Karpas-422 (cell line): ENCODE measurements around the gene VN1R2. TPM values are rescaled to one million over a fixed set of nuclear protein-coding genes. Genes with fewer than 3 reads are reported as not detected.
"Not testable (repeated sequence)": the region's sequence is repeated elsewhere in the genome, so short reads cannot be mapped to it uniquely, and the experiment has no call there.

Experiments
- DNase-seq: peaks from one replicate; pipeline ENCODE4 v3.0.0-alpha.2; 2015
- H2AFZ ChIP-seq: fragments of 200-600 bp; sonication (generic); 2 replicates; pipeline ENCODE4 v1.6.1; 2014; ENCODE audit warnings: antibody characterized with exemption, low read length, mixed read lengths
- H3K27ac ChIP-seq: fragments of 200-600 bp; sonication (generic); 2 replicates; pipeline ENCODE4 v1.5.1; 2014; ENCODE audit warnings: mild to moderate bottlenecking, low read length, moderate library complexity
- H3K27me3 ChIP-seq: fragments of 200-600 bp; sonication (generic); 2 replicates; pipeline ENCODE4 v1.6.1; 2014; ENCODE audit warnings: low read length, mixed read lengths
- H3K36me3 ChIP-seq: fragments of 200-600 bp; sonication (generic); 2 replicates; pipeline ENCODE4 v1.6.1; 2014; ENCODE audit warnings: low read length, mixed read lengths; ENCODE audit not compliant: insufficient read depth
- H3K4me1 ChIP-seq: fragments of 200-600 bp; sonication (generic); 2 replicates; pipeline ENCODE4 v1.6.1; 2014; ENCODE audit warnings: mild to moderate bottlenecking, low read length, mixed read lengths
- H3K4me2 ChIP-seq: fragments of 200-600 bp; sonication (generic); 2 replicates; pipeline ENCODE4 v1.6.1; 2014; ENCODE audit warnings: low read length, low read depth, mild to moderate bottlenecking; ENCODE audit not compliant: poor library complexity, severe bottlenecking
- H3K4me3 ChIP-seq: fragments of 200-600 bp; sonication (generic); 2 replicates; pipeline ENCODE4 v1.5.1; 2014; ENCODE audit warnings: mild to moderate bottlenecking, antibody characterized with exemption, low read length, mixed read lengths
- H3K79me2 ChIP-seq: fragments of 200-600 bp; sonication (generic); 2 replicates; pipeline ENCODE4 v1.6.1; 2014; ENCODE audit warnings: mild to moderate bottlenecking, low read length, mixed read lengths
- H3K9ac ChIP-seq: fragments of 200-600 bp; sonication (generic); 2 replicates; pipeline ENCODE4 v1.6.0; 2014; ENCODE audit warnings: low read length
- H3K9me2 ChIP-seq: fragments of 200-600 bp; sonication (generic), shearing (Covaris generic); replicated peaks from 2 replicates; pipeline ENCODE4 v1.6.0; 2014; ENCODE audit warnings: mild to moderate bottlenecking, low read length, moderate library complexity; ENCODE audit not compliant: insufficient read depth
- H3K9me3 ChIP-seq: fragments of 300-700, 200-600 bp; sonication (generic); 2 replicates; pipeline ENCODE4 v1.6.1; 2014; ENCODE audit warnings: low read length, mixed read lengths
- H4K20me1 ChIP-seq: fragments of 200-600 bp; sonication (generic); 2 replicates; pipeline ENCODE4 v1.6.1; 2014; ENCODE audit warnings: mild to moderate bottlenecking, antibody characterized with exemption, low read length, low read depth; ENCODE audit not compliant: insufficient read depth
- total RNA-seq: library from RNA; depleted of rRNA; stranded (reverse); fragments of >200 nt; shearing (Covaris generic); gene quantifications from 2 replicates; pipeline ENCODE4 v1.2.3, GENCODE V29; 2014; ENCODE audit warnings: low replicate concordance; rRNA removed

Gene VN1R2, protein sequence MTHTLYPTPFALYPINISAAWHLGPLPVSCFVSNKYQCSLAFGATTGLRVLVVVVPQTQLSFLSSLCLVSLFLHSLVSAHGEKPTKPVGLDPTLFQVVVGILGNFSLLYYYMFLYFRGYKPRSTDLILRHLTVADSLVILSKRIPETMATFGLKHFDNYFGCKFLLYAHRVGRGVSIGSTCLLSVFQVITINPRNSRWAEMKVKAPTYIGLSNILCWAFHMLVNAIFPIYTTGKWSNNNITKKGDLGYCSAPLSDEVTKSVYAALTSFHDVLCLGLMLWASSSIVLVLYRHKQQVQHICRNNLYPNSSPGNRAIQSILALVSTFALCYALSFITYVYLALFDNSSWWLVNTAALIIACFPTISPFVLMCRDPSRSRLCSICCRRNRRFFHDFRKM
- not detected in 2 replicates for total RNA-seq

DNA sequence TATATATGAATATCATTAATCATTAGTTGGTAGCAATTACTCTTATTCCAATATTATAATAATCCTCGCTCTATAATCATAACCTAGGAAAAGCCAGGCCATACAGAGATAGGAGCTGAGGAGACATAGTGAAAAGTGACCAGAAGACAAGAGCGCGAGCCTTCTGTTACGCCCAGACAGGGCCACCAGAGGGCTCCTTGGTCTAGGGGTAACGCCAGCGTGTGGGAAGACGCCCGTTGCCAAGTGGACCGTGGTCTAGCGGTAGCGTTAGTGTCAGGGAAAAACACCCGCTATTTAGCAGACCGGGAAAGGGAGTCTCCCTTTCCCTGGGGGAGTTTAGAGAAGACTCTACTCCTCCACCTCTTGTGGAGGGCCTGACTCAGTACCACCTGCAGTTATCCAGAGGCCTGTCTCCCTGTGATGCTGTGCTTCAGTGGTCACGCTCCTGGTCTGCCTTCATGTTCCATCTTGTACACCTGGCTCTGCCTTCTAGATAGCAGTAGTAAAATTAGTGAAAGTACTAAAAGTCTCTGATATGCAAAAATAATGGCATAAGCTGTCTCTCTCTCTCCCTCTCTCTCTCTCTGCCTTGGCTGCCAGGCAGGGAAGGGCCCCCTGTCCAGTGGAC is at the start of gene VN1R2:
VN1R2 (plus strand) TSS at position 578 of the 628 bp plus-strand sequence. CDS start 84 bp downstream, outside the sequence.
- H3K79me2 ChIP-seq, H3K4me3 ChIP-seq, DNase-seq: not testable (repeated sequence)

DNA sequence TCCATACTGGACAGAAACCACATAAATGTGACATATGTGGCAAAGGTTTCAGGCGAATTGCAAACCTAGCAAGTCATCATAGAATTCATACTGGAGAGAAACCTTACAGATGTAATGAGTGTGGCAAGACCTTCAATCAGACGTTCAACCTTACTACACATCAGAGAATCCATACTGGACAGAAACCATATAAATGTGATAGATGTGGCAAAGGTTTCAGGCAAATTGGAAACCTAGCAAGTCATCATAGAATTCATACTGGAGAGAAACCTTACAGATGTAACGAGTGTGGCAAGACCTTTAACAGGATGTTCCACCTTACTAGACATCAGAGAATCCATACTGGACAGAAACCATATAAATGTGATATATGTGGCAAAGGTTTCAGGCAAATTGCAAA is 46.5 kb upstream of the VN1R2 start:
- H2AFZ ChIP-seq, H3K27me3 ChIP-seq, DNase-seq, H3K4me1 ChIP-seq, H3K4me2 ChIP-seq, H4K20me1 ChIP-seq, H3K27ac ChIP-seq, H3K79me2 ChIP-seq, H3K9me2 ChIP-seq, H3K9ac ChIP-seq, H3K4me3 ChIP-seq: not testable (repeated sequence)
- peaks cover 43% of the 10 kb centered on the region for H3K36me3 ChIP-seq
- H3K9me3 ChIP-seq: peaks cover 59% of the 10 kb centered on the region

More for the DNA sequence above, at the start of gene VN1R2:
- not testable (repeated sequence) for H3K27me3 ChIP-seq, H4K20me1 ChIP-seq, H3K9ac ChIP-seq, H3K9me3 ChIP-seq, H3K4me1 ChIP-seq, H3K4me2 ChIP-seq, H3K9me2 ChIP-seq, H3K36me3 ChIP-seq, H3K27ac ChIP-seq, H2AFZ ChIP-seq

DNA sequence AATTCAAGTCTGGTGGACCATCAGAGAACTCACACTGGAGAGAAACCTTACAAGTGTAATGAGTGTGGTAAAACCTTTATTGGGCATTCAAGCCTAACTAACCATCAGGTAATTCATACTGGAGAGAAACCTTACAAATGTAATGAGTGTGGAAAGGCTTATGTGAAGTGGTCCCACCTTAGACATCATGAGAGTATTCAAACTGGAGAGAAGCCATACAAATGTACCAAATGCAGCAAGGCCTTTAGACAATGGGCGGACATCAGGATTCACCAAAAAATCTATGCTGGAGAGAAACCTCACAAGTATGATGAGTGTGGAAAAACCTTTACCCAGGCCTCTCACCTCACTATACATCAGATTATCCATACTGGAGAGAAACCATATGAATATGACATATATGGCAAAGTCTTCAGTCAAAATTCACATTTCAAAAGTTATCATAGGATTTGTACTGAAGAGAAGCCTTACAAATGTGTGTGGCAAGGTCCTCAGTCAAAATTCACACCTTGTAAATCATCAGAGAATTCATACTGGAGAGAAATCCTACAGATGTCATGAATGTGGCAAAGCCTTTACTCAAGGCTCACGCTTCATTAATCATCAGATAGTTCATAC is 45.3 kb upstream of the VN1R2 start:
- Histone ChIP-seq H3K9me2 (no peaks in the 10 kb centered on the region), H3K36me3 (peaks cover 36% of the 10 kb centered on the region), H3K79me2 (no peaks in the 10 kb centered on the region), H3K9me3 (peaks cover 61% of the 10 kb centered on the region), H3K27me3 (no peaks in the 10 kb centered on the region), H3K4me2 (no peak overlapping the region), H3K4me3 (no peak overlapping the region), H3K27ac (no peak overlapping the region), H3K9ac (no peak overlapping the region), H2AFZ (no peak overlapping the region), H3K4me1 (no peaks in the 10 kb centered on the region), H4K20me1 (no peaks in the 10 kb centered on the region)
- DNase-seq: no peak

DNA sequence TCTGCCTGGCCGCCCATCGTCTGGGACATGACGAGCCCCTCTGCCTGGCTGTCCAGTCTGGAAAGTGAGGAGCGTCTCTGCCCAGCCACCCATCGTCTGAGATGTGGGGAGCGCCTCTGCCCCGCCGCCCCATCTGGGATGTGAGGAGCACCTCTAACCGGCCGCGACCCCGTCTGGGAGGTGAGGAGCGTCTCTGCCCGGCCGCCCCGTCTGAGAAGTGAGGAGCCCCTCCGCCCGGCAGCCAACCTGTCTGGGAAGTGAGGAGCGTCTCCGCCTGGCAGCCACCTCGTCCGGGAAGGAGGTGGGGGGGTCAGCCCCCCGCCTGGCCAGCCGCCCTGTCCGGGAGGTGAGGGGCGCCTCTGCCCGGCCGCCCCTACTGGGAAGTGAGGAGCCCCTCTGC is 35.4 kb upstream of the VN1R2 start:
- peaks cover 41% of the 10 kb centered on the region for H3K9me3 ChIP-seq

DNA sequence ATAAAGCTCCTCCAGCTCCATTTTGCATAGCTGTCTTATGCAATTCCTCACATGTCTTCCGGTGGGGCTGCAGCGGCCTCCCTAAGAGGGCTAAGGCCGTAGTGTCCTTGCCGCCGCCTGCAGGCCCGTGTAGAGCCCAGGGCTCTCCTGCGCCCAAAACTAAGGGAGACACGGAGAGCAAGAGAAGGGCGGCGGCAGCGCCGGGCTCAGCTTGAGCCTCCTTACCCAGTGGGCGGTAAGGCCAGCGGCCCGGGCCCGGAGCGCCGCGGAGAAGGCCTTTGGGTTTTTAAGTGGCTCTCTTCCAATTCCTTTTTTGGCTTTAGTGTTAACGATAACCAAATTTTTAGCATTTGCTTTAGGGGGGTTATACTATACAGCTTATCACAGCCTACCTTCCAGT is 33.5 kb upstream of the VN1R2 start:
- Histone ChIP-seq H3K27me3 (no peaks in the 10 kb centered on the region), H3K9ac (no peak overlapping the region), H2AFZ (no peak overlapping the region), H3K4me1 (no peaks in the 10 kb centered on the region), H3K4me3 (no peak overlapping the region), H3K79me2 (no peaks in the 10 kb centered on the region), H4K20me1 (no peaks in the 10 kb centered on the region), H3K36me3 (no peaks in the 10 kb centered on the region), H3K9me2 (no peaks in the 10 kb centered on the region), H3K9me3 (peaks cover 34% of the 10 kb centered on the region), H3K27ac (no peak overlapping the region), H3K4me2 (no peak overlapping the region)
- no peak for DNase-seq

More for the DNA sequence above, 35.4 kb upstream of the VN1R2 start:
- H4K20me1 ChIP-seq, DNase-seq, H3K79me2 ChIP-seq, H3K4me1 ChIP-seq, H3K9ac ChIP-seq, H3K27me3 ChIP-seq, H3K4me2 ChIP-seq, H3K9me2 ChIP-seq, H3K4me3 ChIP-seq, H2AFZ ChIP-seq, H3K36me3 ChIP-seq, H3K27ac ChIP-seq: not testable (repeated sequence)

DNA sequence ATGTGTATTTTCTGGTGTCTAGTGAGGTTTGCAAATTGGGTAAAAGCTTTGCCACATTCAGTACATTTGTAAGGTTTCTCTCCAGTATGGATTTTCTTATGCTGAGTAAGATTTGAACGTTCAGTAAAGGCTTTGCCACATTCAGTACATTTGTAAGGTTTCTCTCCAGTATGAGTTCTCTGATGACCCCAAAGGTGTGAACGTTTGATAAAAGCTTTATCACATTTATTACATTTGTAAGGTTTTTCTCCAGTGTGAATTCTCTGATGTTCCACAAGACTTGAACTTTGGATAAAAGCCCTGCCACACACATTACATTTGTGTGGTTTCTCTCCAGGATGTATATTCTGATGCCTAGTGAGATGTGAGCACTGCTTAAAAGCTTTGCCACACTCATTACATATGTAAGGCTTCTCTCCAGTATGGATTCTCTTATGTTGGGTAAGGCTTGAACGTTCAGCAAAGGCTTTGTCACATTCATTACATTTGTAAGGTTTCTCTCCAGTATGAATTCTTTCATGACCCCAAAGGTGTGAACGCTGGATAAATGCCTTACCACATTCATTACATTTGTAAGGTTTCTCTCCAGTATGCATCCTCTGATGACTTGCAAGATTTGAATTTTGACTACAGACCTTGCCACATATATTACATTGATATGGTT is 20.8 kb upstream of the VN1R2 start:
- H3K36me3 ChIP-seq: peaks cover 3% of the 10 kb centered on the region; the same call in 1 of the 2 replicates
- no peak overlapping the region for H2AFZ ChIP-seq
- H3K27me3 ChIP-seq: peaks cover 3% of the 10 kb centered on the region; the same call in 1 of the 2 replicates
- H3K4me3 ChIP-seq: no peak overlapping the region
- no peak overlapping the region for H3K27ac ChIP-seq
- peaks cover 65% of the 10 kb centered on the region for H3K9me3 ChIP-seq
- no peak for DNase-seq
- no peak overlapping the region for H3K9ac ChIP-seq
- no peaks in the 10 kb centered on the region for H4K20me1 ChIP-seq
- no peak overlapping the region for H3K4me2 ChIP-seq
- no peaks in the 10 kb centered on the region for H3K4me1 ChIP-seq
- H3K79me2 ChIP-seq: no peaks in the 10 kb centered on the region
- no peaks in the 10 kb centered on the region for H3K9me2 ChIP-seq

DNA sequence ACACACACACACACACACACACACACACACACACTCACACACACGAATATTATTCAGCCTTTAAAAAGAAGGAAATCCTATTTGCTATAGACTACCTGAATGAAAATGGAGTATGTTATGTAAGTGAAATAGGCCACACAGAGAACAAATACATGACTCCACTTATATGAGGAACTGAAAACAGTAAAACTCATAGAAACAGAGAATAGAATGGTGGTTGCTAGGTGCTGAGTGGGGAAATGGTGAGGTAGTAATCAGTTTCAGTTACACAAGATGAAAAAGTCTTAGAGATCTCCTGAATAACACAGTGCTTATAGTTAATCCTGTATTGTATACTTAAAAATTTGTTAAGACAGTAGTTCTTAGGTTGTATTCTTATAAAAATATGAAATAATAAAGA is 11.6 kb upstream of the VN1R2 start:
- peaks cover 30% of the 10 kb centered on the region for H3K9me3 ChIP-seq
- H3K4me2 ChIP-seq: no peak overlapping the region
- no peaks in the 10 kb centered on the region for H3K9me2 ChIP-seq
- no peak overlapping the region for H3K9ac ChIP-seq
- H2AFZ ChIP-seq: no peak overlapping the region
- H3K36me3 ChIP-seq: no peaks in the 10 kb centered on the region
- H3K27ac ChIP-seq: no peak overlapping the region
- peaks cover 6% of the 10 kb centered on the region; the same call in 1 of the 2 replicates for H3K27me3 ChIP-seq
- peak; percentile 46 for DNase-seq
- H4K20me1 ChIP-seq: no peaks in the 10 kb centered on the region
- H3K4me1 ChIP-seq: no peaks in the 10 kb centered on the region
- H3K79me2 ChIP-seq: no peaks in the 10 kb centered on the region
- no peak overlapping the region for H3K4me3 ChIP-seq
